AG09309 (cell line): ENCODE measurements around the gene GMFB.

Experiments
- DNase-seq: peaks from one replicate; pipeline ENCODE4 v3.0.0-alpha.2; 2010; ENCODE audit warnings: low read depth
- H3K4me3 ChIP-seq: 2 replicates; pipeline ENCODE4 v1.5.1; 2011; ENCODE audit warnings: mild to moderate bottlenecking, low read depth, low read length, moderate library complexity; ENCODE audit not compliant: control insufficient read depth
- CTCF ChIP-seq: IDR thresholded peaks from 2 replicates; pipeline ENCODE4 v1.5.1; 2011; ENCODE audit warnings: mild to moderate bottlenecking, low read depth, low read length, inconsistent platforms; ENCODE audit not compliant: insufficient read depth, control insufficient read depth; ENCODE audit errors: missing control alignments

Gene GMFB

DNA sequence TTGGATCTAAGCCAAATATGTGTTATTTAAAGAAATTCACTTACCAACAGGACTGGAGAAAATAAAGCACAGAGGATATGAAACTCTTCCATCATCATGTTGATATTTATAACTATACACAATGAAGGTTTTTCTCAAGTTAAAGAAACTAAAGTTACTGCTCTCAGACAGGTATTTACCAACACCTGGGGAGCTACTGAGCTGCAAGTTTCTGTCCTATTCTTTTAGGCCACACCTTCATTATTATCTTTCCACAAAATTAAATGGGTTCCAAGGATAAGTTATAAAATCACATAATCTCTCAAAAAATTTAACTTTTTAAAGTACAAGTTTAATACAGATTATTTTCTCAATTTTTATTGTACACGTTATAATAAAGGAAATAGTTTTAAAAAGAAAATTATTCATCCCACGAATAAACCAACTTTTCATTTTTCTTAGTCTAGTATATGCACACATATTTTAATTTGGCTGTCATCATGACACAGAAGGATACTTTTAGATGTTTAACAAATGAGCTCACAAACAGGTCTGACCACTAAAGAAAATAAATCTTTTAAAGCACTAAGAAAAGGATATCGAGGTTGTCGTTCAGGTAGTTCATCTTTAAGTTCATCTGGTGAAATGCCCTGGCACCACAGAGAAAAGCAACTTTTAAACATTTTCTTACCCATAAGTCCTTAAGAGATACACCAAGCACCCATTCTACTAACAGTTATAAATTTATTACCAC, 7.8 kb downstream of the GMFB start:
- DNase-seq: no peak
- TF ChIP-seq CTCF: no peak
- H3K4me3 ChIP-seq: no peak overlapping the region

DNA sequence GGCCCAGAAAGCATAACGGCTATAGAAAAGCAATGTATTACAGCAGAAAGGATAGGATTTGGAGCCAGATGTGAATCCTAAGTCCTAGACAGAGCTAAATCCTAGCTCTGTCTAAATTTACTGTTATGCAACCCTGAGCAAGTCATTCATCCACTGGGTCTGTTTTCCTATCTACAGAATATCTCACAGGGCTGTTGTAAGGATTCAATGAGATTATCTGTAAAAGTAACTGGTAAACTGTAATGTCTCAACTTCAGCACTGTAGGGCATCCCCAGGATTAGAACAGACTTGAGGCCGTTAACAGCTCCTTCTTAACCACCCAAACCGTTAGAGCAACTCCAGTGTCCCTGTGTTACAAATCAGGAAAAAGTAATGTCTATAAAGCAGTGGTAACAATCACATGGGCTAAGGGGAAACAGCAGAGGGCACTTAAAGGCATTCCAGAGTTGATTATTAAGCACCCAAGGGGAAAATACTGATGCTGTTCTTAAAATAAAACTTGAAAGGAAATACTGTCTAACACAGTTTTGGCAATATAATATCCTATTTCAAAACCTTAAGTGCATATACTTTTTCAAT, 10.1 kb downstream of the GMFB start:
- DNase-seq: no peak
- TF ChIP-seq CTCF: no peak
- no peak overlapping the region for H3K4me3 ChIP-seq

DNA sequence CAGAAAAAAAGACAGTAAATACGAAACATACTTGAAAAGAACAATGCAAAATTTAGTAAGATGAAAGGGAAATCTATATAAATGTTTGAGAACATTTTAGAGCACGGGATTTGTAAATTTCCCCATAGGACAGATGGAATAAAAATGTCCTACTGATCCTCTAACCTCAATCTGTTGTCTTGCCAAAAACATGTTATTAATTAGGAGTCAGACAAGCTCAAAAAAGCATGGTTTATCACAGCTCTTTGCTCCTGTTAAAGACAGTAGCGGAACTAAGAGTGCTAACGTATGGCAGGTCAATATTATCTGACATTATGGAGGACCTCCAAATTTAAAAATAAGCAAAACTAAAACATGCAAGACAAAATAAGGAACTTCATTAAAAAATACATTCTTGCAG, 12.9 kb downstream of the GMFB start:
- no peak for TF ChIP-seq CTCF
- no peak overlapping the region for H3K4me3 ChIP-seq
- no peak for DNase-seq

DNA sequence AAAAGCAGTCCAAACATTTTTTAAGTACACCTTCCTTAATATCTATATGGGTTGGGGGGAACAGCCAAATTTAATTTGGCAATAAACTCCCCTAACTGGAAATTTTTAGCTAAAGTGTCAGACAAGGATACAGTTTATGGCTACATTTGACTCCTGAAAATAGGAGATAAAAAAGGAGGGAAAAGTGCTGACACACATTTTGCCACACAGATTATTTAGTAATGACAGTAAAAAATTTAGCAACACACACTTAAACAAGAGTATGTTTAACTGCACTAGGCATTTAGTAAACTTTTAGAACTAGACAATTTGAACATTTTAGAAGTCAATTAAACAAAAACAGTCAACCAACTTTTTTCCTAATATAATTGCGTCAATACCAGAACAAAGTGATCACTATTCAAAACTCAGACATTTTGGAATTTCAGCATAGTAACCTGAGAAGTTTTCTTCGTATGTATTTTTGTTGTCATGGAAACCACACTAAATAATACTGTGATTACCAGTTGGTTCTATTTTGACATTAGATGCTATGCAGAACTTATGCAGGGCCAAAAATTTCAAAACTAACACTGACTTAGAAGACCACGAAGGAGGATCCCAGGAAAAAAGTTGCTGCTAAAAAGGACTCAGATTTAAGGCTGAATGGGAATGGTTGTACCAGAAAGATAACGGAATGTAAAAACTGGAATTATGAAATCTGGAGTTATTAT, 13.4 kb downstream of the GMFB start:
- no peak for TF ChIP-seq CTCF
- H3K4me3 ChIP-seq: no peak overlapping the region
- DNase-seq: no peak

DNA sequence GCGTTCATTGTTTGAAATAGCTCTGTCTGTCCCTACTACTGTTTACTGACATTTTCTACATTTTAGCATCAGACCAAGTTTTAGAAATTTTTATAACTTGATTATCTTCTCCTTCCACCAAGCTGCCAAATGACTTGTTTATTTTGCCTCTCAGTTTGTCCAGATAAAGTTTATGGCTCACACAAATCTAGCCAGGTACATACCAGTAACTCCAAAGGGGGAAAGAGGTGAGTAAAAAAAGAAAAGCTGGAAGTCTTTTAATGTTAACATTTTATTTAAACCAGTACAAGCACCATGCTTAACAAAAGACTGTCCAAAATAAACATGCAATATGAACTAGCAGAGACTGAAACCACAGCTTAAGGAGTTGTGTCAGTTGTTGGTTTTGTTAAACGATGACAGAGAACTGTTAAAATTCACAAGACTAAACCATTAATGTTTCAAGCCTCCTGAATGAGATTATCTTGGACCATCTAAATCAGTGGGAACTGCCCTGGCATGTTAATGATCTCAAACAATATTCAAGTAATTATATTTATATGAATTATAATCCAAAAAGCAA, 14.5 kb downstream of the GMFB start:
- no peak for TF ChIP-seq CTCF
- DNase-seq: no peak
- H3K4me3 ChIP-seq: no peak overlapping the region

GRCh38 chr14:54472315-54472714, 16.5 kb downstream of the GMFB start:
- no peak for DNase-seq
- H3K4me3 ChIP-seq: no peak overlapping the region
- no peak for TF ChIP-seq CTCF
